DND-41 (cell line): ENCODE results near the gene CSNK1E.

Source experiments
- EZH2 ChIP-seq: IDR thresholded peaks from 3 replicates; pipeline ENCODE4 v1.6.1; 2012; ENCODE audit warnings: borderline replicate concordance, low read depth, mild to moderate bottlenecking, moderate library complexity, low read length, inconsistent platforms; ENCODE audit not compliant: severe bottlenecking
- TF ChIP-seq, protein P1 (sequence below): IDR thresholded peaks from 2 replicates; pipeline ENCODE4 v1.5.1; 2012; ENCODE audit warnings: borderline replicate concordance, low read length, moderate library complexity, mild to moderate bottlenecking; ENCODE audit not compliant: poor library complexity, severe bottlenecking; ENCODE audit errors: extremely low read depth

DNA sequence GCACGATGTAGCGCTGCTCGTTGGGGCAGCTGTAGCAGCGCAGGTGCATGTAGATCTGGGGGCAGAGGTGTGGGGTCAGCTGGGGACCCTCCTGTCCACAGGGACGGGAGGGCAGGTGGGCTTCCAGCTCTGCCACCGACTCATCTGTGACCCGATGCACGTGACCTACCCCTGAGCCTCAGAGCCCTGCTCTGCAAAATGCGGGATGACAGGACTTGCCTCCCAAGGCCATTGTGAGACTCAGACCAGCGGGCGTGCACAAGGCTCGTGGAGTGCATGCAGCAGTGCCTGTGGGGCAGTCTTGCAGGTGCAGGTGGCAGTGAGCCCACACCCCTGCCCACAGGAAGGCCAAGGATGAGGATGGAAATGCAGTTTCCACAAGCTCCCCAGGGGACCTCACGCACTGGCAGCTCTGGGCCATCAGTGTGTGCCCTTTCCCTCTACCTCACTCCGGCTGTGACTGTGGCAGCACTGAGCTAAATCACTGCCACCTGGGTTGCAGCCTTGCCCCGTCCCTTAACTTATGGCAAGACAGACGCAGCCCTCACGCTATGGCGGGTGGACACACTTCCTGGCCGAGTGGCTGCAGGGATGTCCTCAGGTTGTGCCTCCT is 71.1 kb downstream of the CSNK1E start:
- TF ChIP-seq EZH2: no peak
- TF ChIP-seq, protein P1, sequence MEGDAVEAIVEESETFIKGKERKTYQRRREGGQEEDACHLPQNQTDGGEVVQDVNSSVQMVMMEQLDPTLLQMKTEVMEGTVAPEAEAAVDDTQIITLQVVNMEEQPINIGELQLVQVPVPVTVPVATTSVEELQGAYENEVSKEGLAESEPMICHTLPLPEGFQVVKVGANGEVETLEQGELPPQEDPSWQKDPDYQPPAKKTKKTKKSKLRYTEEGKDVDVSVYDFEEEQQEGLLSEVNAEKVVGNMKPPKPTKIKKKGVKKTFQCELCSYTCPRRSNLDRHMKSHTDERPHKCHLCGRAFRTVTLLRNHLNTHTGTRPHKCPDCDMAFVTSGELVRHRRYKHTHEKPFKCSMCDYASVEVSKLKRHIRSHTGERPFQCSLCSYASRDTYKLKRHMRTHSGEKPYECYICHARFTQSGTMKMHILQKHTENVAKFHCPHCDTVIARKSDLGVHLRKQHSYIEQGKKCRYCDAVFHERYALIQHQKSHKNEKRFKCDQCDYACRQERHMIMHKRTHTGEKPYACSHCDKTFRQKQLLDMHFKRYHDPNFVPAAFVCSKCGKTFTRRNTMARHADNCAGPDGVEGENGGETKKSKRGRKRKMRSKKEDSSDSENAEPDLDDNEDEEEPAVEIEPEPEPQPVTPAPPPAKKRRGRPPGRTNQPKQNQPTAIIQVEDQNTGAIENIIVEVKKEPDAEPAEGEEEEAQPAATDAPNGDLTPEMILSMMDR: no peak
